ENCODE measurements around the gene MAPK10.

DNA sequence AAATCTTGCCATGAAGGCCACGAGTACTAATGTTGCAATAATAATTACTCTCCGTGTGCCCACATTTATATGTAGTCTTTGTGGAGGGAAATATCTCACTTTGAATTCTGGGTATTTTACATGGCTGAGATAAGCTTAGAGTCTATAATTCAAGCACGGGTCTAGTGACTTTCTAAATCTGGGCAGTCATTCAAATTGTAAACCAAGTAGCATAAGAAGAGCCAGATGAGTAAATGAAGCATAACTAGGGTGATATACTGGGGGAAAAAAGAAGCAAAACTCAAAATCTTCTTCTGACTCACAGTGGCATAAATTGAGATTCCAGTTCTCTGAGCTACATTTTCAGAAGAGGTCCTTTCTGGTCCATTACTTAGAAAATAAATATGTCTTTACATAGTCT is 53.0 kb downstream of the MAPK10 start:
- no peak for TF ChIP-seq CTCF (conservative IDR thresholded peaks at IDR 0.05; ENCODE audit: low read depth in 2 of 2)
- TF ChIP-seq EZH2 (IDR thresholded peaks at IDR 0.05; ENCODE audit: low read depth, unreplicated experiment) = no peak
- no peak for TF ChIP-seq POLR2AphosphoS5 (IDR thresholded peaks at IDR 0.05; ENCODE audit: low read depth)
- no peak for TF ChIP-seq EZH2phosphoT487 (IDR thresholded peaks at IDR 0.05; ENCODE audit: unreplicated experiment)
- TF ChIP-seq REST (IDR thresholded peaks at IDR 0.05; ENCODE audit: unreplicated experiment) = no peak
- TF ChIP-seq JUNB (IDR thresholded peaks at IDR 0.05; ENCODE audit: unreplicated experiment) = no peak
- no peak for TF ChIP-seq CREB1 (CRISPR knock-in tag; IDR thresholded peaks at IDR 0.05; ENCODE audit: low read depth)
- no peak for TF ChIP-seq STAT1 (IDR thresholded peaks at IDR 0.05; ENCODE audit: unreplicated experiment)
- TF ChIP-seq ETS1 (IDR thresholded peaks at IDR 0.05) = no peak
- TF ChIP-seq NANOG (IDR thresholded peaks at IDR 0.05; ENCODE audit: borderline replicate concordance) = no peak
- no peak for TF ChIP-seq ZNF114 (CRISPR knock-in tag; IDR thresholded peaks at IDR 0.05)
- TF ChIP-seq, protein P1, sequence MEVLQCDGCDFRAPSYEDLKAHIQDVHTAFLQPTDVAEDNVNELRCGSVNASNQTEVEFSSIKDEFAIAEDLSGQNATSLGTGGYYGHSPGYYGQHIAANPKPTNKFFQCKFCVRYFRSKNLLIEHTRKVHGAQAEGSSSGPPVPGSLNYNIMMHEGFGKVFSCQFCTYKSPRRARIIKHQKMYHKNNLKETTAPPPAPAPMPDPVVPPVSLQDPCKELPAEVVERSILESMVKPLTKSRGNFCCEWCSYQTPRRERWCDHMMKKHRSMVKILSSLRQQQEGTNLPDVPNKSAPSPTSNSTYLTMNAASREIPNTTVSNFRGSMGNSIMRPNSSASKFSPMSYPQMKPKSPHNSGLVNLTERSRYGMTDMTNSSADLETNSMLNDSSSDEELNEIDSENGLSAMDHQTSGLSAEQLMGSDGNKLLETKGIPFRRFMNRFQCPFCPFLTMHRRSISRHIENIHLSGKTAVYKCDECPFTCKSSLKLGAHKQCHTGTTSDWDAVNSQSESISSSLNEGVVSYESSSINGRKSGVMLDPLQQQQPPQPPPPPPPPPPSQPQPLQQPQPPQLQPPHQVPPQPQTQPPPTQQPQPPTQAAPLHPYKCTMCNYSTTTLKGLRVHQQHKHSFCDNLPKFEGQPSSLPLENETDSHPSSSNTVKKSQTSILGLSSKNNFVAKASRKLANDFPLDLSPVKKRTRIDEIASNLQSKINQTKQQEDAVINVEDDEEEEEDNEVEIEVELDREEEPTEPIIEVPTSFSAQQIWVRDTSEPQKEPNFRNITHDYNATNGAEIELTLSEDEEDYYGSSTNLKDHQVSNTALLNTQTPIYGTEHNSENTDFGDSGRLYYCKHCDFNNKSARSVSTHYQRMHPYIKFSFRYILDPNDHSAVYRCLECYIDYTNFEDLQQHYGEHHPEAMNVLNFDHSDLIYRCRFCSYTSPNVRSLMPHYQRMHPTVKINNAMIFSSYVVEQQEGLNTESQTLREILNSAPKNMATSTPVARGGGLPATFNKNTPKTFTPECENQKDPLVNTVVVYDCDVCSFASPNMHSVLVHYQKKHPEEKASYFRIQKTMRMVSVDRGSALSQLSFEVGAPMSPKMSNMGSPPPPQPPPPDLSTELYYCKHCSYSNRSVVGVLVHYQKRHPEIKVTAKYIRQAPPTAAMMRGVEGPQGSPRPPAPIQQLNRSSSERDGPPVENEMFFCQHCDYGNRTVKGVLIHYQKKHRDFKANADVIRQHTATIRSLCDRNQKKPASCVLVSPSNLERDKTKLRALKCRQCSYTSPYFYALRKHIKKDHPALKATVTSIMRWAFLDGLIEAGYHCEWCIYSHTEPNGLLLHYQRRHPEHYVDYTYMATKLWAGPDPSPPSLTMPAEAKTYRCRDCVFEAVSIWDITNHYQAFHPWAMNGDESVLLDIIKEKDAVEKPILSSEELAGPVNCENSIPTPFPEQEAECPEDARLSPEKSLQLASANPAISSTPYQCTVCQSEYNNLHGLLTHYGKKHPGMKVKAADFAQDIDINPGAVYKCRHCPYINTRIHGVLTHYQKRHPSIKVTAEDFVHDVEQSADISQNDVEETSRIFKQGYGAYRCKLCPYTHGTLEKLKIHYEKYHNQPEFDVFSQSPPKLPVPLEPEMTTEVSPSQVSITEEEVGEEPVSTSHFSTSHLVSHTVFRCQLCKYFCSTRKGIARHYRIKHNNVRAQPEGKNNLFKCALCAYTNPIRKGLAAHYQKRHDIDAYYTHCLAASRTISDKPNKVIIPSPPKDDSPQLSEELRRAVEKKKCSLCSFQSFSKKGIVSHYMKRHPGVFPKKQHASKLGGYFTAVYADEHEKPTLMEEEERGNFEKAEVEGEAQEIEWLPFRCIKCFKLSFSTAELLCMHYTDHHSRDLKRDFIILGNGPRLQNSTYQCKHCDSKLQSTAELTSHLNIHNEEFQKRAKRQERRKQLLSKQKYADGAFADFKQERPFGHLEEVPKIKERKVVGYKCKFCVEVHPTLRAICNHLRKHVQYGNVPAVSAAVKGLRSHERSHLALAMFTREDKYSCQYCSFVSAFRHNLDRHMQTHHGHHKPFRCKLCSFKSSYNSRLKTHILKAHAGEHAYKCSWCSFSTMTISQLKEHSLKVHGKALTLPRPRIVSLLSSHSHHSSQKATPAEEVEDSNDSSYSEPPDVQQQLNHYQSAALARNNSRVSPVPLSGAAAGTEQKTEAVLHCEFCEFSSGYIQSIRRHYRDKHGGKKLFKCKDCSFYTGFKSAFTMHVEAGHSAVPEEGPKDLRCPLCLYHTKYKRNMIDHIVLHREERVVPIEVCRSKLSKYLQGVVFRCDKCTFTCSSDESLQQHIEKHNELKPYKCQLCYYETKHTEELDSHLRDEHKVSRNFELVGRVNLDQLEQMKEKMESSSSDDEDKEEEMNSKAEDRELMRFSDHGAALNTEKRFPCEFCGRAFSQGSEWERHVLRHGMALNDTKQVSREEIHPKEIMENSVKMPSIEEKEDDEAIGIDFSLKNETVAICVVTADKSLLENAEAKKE (CRISPR knock-in tag; IDR thresholded peaks at IDR 0.05) = no peak
- TF ChIP-seq ZNF331 (CRISPR knock-in tag; IDR thresholded peaks at IDR 0.05; ENCODE audit: low read depth) = no peak

Data from GM23338 (cell line).